ENCODE results near the gene CACNB3. TPM values are rescaled to one million over a fixed set of nuclear protein-coding genes. Genes with fewer than 3 reads are reported as not detected.

The CACNB3 gene
- total and polyA plus RNA-seq, 2 experiments from 2014 or later, result 23.2 to 28.6 TPM

DNA sequence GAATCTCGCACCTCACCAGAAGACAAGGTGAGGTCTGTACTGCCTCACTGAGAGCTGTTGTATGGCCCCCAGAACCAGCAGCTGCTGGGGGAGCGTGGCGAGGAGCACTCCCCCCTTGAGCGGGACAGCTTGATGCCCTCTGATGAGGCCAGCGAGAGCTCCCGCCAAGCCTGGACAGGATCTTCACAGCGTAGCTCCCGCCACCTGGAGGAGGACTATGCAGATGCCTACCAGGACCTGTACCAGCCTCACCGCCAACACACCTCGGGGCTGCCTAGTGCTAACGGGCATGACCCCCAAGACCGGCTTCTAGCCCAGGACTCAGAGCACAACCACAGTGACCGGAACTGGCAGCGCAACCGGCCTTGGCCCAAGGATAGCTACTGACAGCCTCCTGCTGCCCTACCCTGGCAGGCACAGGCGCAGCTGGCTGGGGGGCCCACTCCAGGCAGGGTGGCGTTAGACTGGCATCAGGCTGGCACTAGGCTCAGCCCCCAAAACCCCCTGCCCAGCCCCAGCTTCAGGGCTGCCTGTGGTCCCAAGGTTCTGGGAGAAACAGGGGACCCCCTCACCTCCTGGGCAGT lies 9.3 kb downstream of the CACNB3 start:
- H3K36me3 ChIP-seq (replicated peaks; ENCODE audit: insufficient read depth, low read depth), result no peaks in the 10 kb centered on the region
- 95% methylated on average over 17 of the region's 17 CpGs for WGBS (ENCODE audit: low lambda C conversion rate, missing lambda C conversion rate)
- no peak for DNase-seq (ENCODE audit: low spot score)

DNA sequence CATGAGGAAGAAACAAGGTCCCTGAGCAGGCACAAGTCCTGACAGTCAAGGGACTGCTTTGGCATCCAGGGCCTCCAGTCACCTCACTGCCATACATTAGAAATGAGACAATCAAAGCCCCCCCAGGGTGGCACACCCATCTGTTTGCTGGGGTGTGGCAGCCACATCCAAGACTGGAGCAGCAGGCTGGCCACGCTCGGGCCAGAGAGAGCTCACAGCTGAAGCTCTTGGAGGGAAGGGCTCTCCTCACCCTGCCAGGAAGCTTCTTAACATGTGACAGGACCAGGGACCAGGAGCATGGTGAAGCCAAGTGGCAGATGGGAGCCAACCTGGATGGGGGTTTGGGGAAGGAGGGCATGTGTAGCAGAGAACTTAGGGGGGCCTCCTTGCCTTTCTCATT lies 10.0 kb downstream of the CACNB3 start:
- no peaks in the 10 kb centered on the region for H3K4me1 ChIP-seq (ENCODE audit: insufficient read depth)
- H3K36me3 ChIP-seq (replicated peaks; ENCODE audit: insufficient read depth, low read depth), result no peaks in the 10 kb centered on the region
- H3K9me2 ChIP-seq (replicated peaks; ENCODE audit: insufficient read depth), result no peaks in the 10 kb centered on the region
- WGBS (ENCODE audit: low lambda C conversion rate, missing lambda C conversion rate), result 96% methylated on average over 2 of the region's 2 CpGs
- TF ChIP-seq EZH2 (IDR thresholded peaks at IDR 0.05; ENCODE audit: borderline replicate concordance) (no peak), EZH2phosphoT487 (IDR thresholded peaks at IDR 0.05; ENCODE audit: low read depth, severe bottlenecking, unreplicated experiment) (no peak)
- TF ChIP-seq, protein P1, sequence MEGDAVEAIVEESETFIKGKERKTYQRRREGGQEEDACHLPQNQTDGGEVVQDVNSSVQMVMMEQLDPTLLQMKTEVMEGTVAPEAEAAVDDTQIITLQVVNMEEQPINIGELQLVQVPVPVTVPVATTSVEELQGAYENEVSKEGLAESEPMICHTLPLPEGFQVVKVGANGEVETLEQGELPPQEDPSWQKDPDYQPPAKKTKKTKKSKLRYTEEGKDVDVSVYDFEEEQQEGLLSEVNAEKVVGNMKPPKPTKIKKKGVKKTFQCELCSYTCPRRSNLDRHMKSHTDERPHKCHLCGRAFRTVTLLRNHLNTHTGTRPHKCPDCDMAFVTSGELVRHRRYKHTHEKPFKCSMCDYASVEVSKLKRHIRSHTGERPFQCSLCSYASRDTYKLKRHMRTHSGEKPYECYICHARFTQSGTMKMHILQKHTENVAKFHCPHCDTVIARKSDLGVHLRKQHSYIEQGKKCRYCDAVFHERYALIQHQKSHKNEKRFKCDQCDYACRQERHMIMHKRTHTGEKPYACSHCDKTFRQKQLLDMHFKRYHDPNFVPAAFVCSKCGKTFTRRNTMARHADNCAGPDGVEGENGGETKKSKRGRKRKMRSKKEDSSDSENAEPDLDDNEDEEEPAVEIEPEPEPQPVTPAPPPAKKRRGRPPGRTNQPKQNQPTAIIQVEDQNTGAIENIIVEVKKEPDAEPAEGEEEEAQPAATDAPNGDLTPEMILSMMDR (IDR thresholded peaks at IDR 0.05; ENCODE audit: poor library complexity), result no peak
- H3K4me3 ChIP-seq, result no peak overlapping the region
- no peak overlapping the region for H3K27ac ChIP-seq
- no peak for DNase-seq (ENCODE audit: low spot score)
- no peaks in the 10 kb centered on the region for H3K9me3 ChIP-seq (ENCODE audit: low read depth)
- no peak overlapping the region for H3K4me2 ChIP-seq
- H3K79me2 ChIP-seq, result no peaks in the 10 kb centered on the region
- no peak overlapping the region for H2AFZ ChIP-seq
- no peaks in the 10 kb centered on the region for H3K27me3 ChIP-seq
- no peaks in the 10 kb centered on the region for H4K20me1 ChIP-seq (ENCODE audit: insufficient read depth, poor library complexity, severe bottlenecking)

More for the DNA sequence above, 9.3 kb downstream of the CACNB3 start:
- Histone ChIP-seq H3K27ac (no peak overlapping the region), H3K9me2 (replicated peaks; ENCODE audit: insufficient read depth) (no peaks in the 10 kb centered on the region), H3K79me2 (no peaks in the 10 kb centered on the region), H3K4me1 (ENCODE audit: insufficient read depth) (no peaks in the 10 kb centered on the region), H3K27me3 (no peaks in the 10 kb centered on the region), H3K4me3 (no peak overlapping the region), H3K4me2 (no peak overlapping the region), H4K20me1 (ENCODE audit: insufficient read depth, poor library complexity, severe bottlenecking) (no peaks in the 10 kb centered on the region), H3K9me3 (ENCODE audit: low read depth) (no peaks in the 10 kb centered on the region), H2AFZ (no peak overlapping the region)
- TF ChIP-seq EZH2 (IDR thresholded peaks at IDR 0.05; ENCODE audit: borderline replicate concordance) (no peak), EZH2phosphoT487 (IDR thresholded peaks at IDR 0.05; ENCODE audit: low read depth, severe bottlenecking, unreplicated experiment) (no peak)
- TF ChIP-seq, protein P1 (IDR thresholded peaks at IDR 0.05; ENCODE audit: poor library complexity), result no peak

DNA sequence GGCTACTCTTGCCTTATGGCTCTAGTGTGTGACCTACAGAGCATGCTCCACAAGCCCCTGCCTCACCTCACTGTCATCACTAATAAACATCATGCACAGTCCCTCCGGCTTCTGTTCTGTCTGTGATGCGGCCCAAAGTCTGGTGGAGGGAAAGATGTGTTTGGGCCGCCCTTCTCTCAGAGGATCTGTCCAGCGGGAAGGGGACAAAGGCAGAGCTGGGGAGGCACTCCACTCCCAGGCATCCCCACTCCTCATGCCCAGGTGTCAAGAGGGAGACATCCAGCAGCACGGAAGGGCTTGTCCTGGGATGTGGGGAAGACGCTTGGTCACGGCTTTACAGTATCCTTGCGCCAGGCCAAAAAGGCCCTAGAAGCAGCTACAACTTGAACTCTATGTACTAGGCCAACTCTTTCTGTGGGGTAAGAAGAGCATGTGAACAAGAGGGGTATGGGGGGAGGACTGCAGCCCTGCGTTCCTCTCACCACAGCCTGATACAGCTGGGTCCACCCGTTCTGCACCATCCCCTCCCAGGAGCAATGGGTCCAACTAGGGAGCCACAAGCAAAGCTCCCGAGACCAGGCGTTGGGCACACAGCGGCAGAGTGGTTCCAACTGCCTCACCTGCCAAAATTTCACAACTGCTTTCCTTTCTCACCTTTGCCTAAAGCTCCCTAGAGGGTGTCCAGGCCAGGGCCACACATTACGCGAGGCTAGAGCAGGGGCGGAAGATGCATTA lies 10.7 kb downstream of the CACNB3 start:
- H4K20me1 ChIP-seq (ENCODE audit: insufficient read depth, poor library complexity, severe bottlenecking), result no peaks in the 10 kb centered on the region
- no peaks in the 10 kb centered on the region for H3K4me1 ChIP-seq (ENCODE audit: insufficient read depth)
- no peak overlapping the region for H2AFZ ChIP-seq
- WGBS (ENCODE audit: low lambda C conversion rate, missing lambda C conversion rate), result 93% methylated on average over 16 of the region's 16 CpGs
- no peaks in the 10 kb centered on the region for H3K36me3 ChIP-seq (replicated peaks; ENCODE audit: insufficient read depth, low read depth)
- H3K79me2 ChIP-seq, result no peaks in the 10 kb centered on the region
- no peaks in the 10 kb centered on the region for H3K9me3 ChIP-seq (ENCODE audit: low read depth)
- H3K27ac ChIP-seq, result no peak overlapping the region
- TF ChIP-seq, protein P1 (IDR thresholded peaks at IDR 0.05; ENCODE audit: poor library complexity), result no peak
- TF ChIP-seq EZH2 (IDR thresholded peaks at IDR 0.05; ENCODE audit: borderline replicate concordance) (no peak), EZH2phosphoT487 (IDR thresholded peaks at IDR 0.05; ENCODE audit: low read depth, severe bottlenecking, unreplicated experiment) (no peak)
- no peaks in the 10 kb centered on the region for H3K9me2 ChIP-seq (replicated peaks; ENCODE audit: insufficient read depth)
- H3K27me3 ChIP-seq, result no peaks in the 10 kb centered on the region
- DNase-seq (ENCODE audit: low spot score), result no peak
- H3K4me3 ChIP-seq, result no peak overlapping the region
- H3K4me2 ChIP-seq, result no peak overlapping the region
